AG09319 (cell line): Measurements from ENCODE around the gene IRF5.

Experiments used
- DNase-seq: peaks from one replicate; pipeline ENCODE4 v3.0.0-alpha.2; 2010; ENCODE audit warnings: low read depth; ENCODE audit errors: extremely low read depth
- CTCF ChIP-seq: IDR thresholded peaks from 2 replicates; pipeline ENCODE4 v1.5.1; 2011; ENCODE audit warnings: low read depth, mild to moderate bottlenecking, inconsistent platforms, low read length, moderate library complexity

IRF5 gene

GRCh38 chr7:128928159-128928813 lies 9.4 kb upstream of the IRF5 start:
- DNase-seq, result no peak
- TF ChIP-seq CTCF, result no peak

- TF ChIP-seq CTCF, result no peak
- DNase-seq, result no peak
Measured at GRCh38 chr7:128928882-128929788, 8.6 kb upstream of the IRF5 start.

GRCh38 chr7:128931190-128931798 lies 6.4 kb upstream of the IRF5 start:
- no peak for TF ChIP-seq CTCF
- no peak for DNase-seq

GRCh38 chr7:128931965-128932861 lies 5.5 kb upstream of the IRF5 start:
- no peak for TF ChIP-seq CTCF
- DNase-seq, result no peak

- TF ChIP-seq CTCF, result no peak
- no peak for DNase-seq
Measured at GRCh38 chr7:128932862-128933179, 4.9 kb upstream of the IRF5 start.

- no peak for DNase-seq
- TF ChIP-seq CTCF, result no peak
Measured at GRCh38 chr7:128933180-128933891, 4.4 kb upstream of the IRF5 start.
